Neuron (in vitro differentiated cells): ENCODE measurements around the gene COA8.
A peak's percentile ranks its signal among the peaks of the same experiment; 100 is the strongest.

Experiments used
- H2AFZ ChIP-seq: one replicate; pipeline ENCODE4 v1.6.1; 2013; ENCODE audit warnings: low read depth, mild to moderate bottlenecking, inconsistent platforms, low read length, moderate library complexity
- H3K27me3 ChIP-seq: one replicate; pipeline ENCODE4 v1.6.1; 2013; ENCODE audit warnings: low read length; ENCODE audit not compliant: insufficient read depth
- H3K36me3 ChIP-seq: one replicate; pipeline ENCODE4 v1.6.1; 2013; ENCODE audit warnings: low read length; ENCODE audit not compliant: insufficient read depth
- H3K4me1 ChIP-seq: one replicate; pipeline ENCODE4 v1.6.1; 2013; ENCODE audit warnings: low read length; ENCODE audit not compliant: insufficient read depth
- H3K4me3 ChIP-seq: 2 replicates; pipeline ENCODE4 v1.5.1; 2013; ENCODE audit warnings: mild to moderate bottlenecking, low read length, moderate library complexity
- H3K9me3 ChIP-seq: one replicate; pipeline ENCODE4 v1.6.1; 2013; ENCODE audit warnings: low read length

The COA8 gene

DNA sequence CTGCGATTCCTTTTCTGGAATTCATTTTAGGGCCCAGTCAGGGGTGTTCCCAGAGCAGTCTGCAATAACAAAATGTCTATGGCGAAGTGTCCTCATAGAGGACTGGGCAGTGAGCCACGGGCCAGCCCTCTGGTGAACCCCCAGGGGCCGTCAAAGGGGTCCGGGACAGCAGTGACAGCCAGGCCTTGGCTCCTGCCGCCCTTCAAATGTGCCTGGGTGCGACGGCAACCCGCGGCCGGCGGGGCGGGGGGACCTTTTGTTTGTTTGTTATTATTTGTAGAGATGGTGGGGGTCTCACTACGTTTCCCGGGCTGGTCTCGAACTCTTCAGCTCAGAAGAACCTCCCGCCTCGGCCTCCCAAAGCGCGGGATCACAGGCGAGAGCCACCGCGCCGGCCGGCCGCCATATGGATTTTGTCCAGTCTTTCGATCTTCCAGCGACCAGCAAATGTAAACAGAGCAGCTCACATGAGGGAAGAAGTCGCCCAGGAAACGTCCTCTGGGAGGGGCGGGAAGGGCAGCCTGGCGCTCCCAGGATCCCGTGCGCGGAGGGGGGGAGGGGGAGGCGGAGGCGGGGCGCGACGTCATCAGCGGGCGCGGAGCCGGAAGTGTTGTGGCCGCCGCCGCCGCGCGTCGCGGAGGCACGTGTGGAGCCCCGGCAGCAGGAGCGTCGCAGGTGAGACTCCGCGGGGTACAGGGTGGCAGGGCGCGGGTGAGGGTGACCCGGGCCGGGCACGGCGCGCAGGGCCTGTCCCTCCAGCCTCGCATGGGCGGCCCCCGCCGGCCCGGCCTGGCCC, 34.0 kb upstream of the COA8 start, which contains the start of gene TRMT61A:
Gene TRMT61A, plus strand, starts transcription at position 610 of the 796 bp plus-strand sequence. CDS start 783 bp downstream, outside the sequence.
- H3K27me3 ChIP-seq, result no peaks in the 10 kb centered on the region
- H3K9me3 ChIP-seq, result no peaks in the 10 kb centered on the region
- peak within 1 kb of the TSS; percentile 94 for H3K4me3 ChIP-seq
- peaks cover 10% of the 10 kb centered on the region for H3K36me3 ChIP-seq
- H3K4me1 ChIP-seq, result peaks cover 35% of the 10 kb centered on the region
- peak within 1 kb of the TSS; percentile 34 for H2AFZ ChIP-seq

DNA sequence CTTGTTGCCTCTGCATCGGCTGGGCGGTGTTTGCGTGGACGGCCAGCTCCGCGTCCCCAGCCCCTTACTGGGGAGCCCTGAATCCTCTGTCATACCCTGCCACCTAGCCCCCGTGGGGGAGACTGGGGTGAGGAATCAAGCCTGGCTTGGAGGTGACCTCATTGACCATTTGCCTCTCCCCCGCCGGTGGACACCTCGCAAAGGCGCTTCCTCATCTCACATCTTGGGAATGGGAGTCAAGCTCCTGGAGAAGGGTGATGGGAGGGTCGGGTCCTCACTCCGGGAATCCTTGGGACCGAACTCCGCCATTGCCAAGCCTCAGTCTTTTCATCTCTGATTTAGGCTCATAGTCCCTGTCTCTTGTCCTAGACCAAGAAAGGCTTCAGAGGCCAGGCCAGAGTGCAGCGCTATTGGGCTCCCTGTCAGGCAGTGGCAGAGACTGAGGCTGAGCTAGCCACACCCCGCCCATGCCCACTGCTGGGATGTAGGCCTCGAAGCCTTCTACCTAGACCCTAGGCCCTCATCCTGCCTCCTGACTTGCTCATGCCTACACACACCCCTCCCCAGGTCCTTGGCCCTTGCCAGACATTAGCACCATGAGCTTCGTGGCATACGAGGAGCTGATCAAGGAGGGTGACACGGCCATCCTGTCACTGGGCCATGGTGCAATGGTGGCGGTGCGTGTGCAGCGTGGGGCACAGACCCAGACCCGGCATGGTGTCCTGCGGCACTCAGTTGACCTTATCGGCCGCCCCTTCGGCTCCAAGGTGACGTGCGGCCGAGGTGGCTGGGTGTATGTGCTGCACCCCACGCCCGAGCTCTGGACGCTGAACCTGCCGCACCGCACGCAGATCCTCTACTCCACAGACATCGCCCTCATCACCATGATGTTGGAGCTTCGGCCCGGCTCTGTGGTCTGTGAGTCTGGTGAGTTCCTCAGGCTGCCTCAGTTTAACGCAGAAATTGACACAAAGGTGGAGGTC, 33.1 kb upstream of the COA8 start:
- Histone ChIP-seq H3K36me3 (peaks cover 10% of the 10 kb centered on the region), H3K4me3 (peak overlapping the region; percentile 94), H2AFZ (peak overlapping the region; percentile 34), H3K27me3 (no peaks in the 10 kb centered on the region), H3K4me1 (peaks cover 31% of the 10 kb centered on the region), H3K9me3 (no peaks in the 10 kb centered on the region)

DNA sequence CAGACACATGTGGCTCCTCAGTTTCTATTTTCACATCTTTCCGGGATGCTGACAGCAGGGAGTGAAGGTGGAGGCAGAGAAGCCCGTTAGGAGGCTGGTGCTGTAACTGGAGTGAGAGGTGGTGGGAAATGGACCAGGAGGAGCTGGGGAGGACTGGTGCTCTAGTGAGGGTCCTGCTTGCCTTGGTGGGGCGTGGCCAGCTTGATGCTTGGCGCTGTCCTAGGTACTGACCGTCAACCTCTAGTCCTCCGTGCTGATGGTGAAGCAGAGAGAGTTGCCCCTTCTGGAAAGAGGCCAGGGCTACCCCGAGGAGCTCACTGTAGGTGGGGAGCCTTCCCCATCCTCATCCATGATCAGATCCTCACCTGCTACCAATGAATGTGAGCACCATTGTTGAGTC, 32.4 kb upstream of the COA8 start:
- Histone ChIP-seq H3K9me3 (no peaks in the 10 kb centered on the region), H3K27me3 (no peaks in the 10 kb centered on the region), H3K36me3 (peaks cover 10% of the 10 kb centered on the region), H3K4me3 (peak overlapping the region; percentile 94), H2AFZ (no peak overlapping the region), H3K4me1 (peaks cover 36% of the 10 kb centered on the region)

DNA sequence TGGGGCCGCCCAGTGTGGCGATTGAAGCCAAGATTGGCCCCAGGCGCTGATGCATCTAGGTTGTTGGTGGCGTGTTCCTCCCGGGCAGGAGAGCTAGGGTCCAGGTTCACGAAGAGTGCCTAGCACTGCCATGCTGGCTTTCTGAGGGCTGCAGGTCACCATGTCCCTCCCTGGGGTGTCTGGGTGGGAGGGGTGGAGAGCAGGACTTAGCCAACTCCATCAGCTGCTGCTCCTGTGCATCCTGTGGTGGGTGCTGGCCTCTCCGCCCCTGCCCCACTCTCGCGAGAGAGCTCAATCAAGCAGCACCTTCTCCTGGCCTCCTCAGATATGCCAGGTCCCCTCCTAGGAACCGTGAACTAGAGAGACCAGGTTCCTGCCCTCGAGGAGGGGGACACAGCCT, 31.9 kb upstream of the COA8 start:
- Histone ChIP-seq H3K9me3 (no peaks in the 10 kb centered on the region), H2AFZ (no peak overlapping the region), H3K4me3 (no peak overlapping the region), H3K36me3 (peaks cover 10% of the 10 kb centered on the region), H3K4me1 (peaks cover 38% of the 10 kb centered on the region), H3K27me3 (no peaks in the 10 kb centered on the region)

DNA sequence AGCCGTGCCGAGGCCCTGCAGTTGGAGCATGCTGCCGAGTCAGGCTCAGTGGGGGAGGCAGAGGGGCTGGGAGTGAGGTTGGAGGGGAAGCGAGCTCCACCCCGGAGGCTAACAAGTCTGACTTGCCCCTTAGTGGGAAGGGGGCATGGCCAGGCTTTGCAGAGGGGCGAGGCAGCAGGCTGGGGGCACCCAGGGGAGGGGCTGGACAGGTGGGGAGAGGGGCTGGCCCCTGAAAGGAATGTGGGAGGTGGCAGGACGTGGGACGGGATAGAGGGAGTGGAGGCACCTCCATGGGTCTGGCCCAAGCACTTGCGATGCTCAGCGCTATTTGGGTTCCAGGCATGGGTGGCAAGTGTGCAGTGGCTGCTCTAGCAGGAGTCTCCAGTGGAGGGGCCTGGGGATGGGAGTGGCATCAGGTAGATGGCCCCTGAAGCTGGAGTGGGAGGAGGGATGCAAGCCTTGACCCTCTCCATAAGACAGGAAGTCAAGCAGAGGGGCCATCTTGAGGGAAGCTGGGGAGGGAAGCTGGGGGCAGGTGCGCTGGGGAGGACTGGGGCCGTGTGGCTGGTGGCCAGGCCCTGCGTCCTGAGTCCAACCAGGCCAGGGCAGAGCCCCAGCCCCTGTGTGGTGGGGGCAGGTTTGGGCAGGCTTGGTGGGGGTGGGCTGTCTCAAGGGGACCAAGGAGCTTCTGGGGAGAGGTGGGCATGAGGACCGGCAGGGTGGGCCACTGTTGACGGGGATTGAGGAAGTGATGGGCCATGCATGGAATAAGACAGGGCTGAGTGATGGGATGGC, 31.1 kb upstream of the COA8 start:
- no peak overlapping the region for H3K4me3 ChIP-seq
- no peak overlapping the region for H2AFZ ChIP-seq
- no peaks in the 10 kb centered on the region for H3K27me3 ChIP-seq
- peaks cover 10% of the 10 kb centered on the region for H3K36me3 ChIP-seq
- peaks cover 38% of the 10 kb centered on the region for H3K4me1 ChIP-seq
- H3K9me3 ChIP-seq, result no peaks in the 10 kb centered on the region

DNA sequence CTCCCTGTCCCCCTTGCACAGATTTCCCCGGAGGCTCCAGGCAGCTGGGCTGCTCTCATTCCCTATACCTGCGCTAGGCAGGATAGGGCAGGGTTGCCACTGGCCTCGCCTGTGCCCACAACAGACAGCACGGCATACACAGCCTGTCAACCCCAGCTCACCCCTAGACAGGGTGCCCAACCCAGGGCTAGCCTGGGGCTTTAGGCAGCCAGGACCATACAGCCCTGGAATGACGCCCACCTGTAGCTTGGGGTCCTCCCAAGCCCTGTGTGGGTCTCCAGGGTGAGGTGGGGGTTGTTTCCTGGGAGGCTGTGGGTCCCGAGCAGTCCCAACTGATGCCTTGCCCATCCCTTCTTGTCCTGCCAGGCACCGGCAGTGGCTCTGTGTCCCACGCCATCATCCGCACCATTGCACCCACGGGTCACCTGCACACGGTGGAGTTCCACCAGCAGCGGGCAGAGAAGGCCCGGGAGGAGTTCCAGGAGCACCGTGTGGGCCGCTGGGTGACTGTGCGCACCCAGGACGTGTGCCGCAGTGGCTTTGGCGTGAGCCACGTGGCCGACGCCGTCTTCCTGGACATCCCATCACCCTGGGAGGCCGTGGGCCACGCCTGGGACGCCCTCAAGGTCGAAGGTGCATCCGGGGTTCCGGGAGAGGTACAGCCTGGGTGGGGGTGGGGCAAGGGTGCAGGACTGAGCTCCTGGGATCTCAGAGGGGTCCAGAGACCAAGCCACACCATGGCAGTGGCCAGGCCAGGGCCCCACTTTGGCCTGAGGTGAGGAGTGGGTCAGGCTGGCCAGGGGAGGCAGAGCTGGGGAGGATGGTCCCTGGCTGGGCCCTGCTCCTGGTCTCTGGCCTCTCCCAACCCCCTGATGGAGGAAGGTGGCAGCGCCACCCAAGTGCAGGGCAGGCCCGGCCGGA, 30.3 kb upstream of the COA8 start:
- Histone ChIP-seq H3K4me1 (peaks cover 34% of the 10 kb centered on the region), H2AFZ (no peak overlapping the region), H3K9me3 (no peaks in the 10 kb centered on the region), H3K27me3 (no peaks in the 10 kb centered on the region), H3K4me3 (no peak overlapping the region), H3K36me3 (peaks cover 10% of the 10 kb centered on the region)

DNA sequence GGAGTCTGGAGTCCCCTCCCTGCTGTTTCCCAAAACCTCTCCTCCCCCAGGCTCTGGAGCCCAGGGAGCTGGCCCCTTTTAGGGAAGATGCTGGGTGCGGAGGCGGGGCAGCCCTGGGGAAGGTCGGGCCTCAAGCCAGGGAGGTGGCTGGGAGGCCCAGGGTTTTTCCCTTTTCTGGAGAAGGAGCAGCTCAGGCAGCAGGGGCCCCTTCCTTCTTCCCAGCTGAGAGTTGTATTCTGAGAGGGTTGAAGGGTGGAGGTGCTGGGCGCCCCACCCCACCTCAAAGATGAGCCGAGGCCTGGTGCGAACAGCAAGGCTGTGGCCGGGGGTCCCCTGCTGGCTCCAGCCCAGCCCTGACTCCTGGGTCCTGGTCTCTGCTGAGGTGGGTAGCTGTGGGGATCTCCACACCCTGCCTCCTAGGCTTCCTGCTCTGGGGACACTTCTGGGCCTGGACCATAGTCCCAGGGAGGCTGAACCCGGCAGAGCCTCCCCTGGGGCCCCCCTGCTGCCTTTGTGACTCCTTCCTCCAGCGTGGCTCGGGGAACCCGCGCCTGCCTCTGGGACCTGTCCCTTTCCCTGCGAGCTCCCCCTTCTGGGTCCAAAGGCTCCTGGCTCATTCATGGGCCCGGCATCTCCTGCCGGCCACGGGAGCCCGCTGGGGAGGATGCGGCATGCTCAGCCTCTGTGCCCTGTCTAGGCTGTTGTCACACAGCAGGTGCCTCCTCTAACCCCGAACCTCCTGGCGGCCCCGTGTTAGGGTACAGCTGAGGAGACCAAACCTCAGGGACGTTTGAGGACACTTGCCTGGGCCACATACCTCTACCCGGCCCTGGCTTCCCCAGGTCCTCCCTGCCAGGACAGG, 29.4 kb upstream of the COA8 start:
- Histone ChIP-seq H3K4me3 (no peak overlapping the region), H3K27me3 (no peaks in the 10 kb centered on the region), H3K9me3 (no peaks in the 10 kb centered on the region), H3K36me3 (peaks cover 10% of the 10 kb centered on the region), H3K4me1 (peaks cover 28% of the 10 kb centered on the region), H2AFZ (no peak overlapping the region)

DNA sequence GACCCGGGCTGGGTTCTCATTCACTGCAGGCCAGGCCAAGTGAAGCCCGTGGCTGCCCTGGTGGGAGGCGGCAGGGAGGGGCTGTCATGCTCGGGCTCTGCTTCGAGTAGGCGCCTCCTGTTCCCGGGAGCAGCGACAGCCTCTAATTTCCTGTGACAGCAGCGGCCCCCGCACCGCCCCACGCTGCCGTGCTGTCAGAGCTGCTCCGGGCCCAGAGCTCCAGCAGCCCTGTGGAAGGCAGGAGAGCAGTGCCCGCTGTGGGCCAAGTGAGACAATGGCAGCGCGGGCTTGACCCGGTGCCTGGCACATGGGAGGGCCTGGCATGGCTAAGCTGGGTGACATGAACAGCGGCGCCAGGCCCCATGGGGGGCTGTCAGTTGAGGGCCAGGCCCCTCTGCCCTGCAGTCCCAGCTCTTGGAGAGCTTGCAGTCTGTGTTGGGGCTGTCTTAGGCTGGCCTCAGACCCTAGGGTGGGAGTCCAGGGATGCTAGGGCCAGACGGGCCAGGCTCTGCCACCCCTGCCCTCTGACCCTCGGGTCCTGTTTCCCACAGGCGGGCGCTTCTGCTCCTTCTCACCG, 28.7 kb upstream of the COA8 start:
- no peak overlapping the region for H3K4me3 ChIP-seq

DNA sequence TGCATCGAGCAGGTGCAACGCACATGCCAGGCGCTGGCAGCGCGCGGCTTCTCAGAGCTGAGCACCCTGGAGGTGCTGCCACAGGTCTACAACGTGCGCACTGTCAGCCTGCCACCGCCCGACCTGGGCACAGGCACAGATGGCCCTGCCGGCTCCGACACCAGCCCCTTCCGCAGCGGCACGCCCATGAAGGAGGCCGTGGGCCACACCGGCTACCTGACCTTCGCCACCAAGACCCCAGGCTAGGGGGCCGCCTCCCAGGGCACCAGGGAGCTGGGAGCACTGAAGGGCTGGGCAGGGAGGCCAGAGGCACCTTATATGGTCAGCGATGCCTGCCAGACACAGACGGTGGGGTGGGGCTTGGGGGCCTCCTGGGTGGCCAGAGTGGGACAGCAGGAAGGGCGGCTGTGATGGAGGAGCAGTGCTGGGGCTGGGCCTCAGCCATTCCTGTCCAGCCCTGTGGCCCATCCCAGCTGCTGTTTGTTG, 28.1 kb upstream of the COA8 start:
- Histone ChIP-seq H3K27me3 (no peaks in the 10 kb centered on the region), H3K4me3 (no peak overlapping the region), H3K36me3 (peaks cover 10% of the 10 kb centered on the region), H2AFZ (no peak overlapping the region), H3K4me1 (peaks cover 35% of the 10 kb centered on the region), H3K9me3 (no peaks in the 10 kb centered on the region)

More for the DNA sequence above, 28.7 kb upstream of the COA8 start:
- Histone ChIP-seq H3K27me3 (no peaks in the 10 kb centered on the region), H3K36me3 (peaks cover 10% of the 10 kb centered on the region), H3K9me3 (no peaks in the 10 kb centered on the region), H2AFZ (no peak overlapping the region), H3K4me1 (peaks cover 33% of the 10 kb centered on the region)

DNA sequence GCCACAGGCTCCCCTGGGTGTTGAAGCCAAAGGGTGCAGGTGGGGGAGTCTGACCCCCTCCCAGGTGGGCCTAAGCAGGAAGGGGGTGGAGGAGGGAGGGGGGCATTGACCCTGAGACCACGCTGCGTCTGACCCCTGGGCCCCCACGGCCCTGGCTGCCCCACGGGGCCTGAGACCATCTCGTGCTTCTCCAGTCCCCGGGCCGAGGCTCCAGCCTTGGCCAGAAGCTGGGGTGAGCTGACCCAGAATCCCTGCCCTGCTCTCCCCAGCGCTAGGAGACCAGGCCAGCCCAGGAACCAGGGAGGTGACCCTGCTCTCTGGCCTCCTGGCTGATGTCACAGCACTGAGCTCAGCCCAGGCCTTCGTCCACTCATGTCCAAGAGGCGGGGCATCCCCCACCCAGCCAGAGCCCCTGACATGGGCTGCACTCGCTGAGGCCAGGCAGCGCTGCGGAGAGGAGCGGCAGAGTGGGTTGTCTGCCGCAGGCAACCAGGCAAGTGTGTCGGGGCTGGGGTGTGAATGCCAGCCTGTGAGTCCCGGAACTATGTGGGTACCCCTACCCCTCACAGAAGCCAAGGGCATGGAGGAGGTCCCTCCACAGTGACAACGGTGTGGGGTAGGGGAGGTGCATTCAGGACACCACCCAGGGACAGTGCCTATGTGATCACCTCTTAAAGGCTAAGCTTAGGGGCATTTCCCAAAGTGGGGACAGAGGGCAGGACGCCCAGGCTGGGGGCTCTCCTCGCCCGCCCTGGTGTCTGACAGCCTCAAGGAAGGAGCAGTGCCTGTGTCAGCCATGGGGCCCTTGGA, 27.5 kb upstream of the COA8 start:
- Histone ChIP-seq H3K27me3 (no peaks in the 10 kb centered on the region), H2AFZ (no peak overlapping the region), H3K9me3 (no peaks in the 10 kb centered on the region), H3K36me3 (peaks cover 10% of the 10 kb centered on the region), H3K4me1 (peaks cover 33% of the 10 kb centered on the region), H3K4me3 (no peak overlapping the region)
